HG03095 (cell line): ENCODE data around the gene NEDD4L.

ENCODE experiments used
- ATAC-seq: cut with Tn5 transposase; IDR thresholded peaks from one replicate; pipeline ENCODE4 v1.9.1; 2021; ENCODE audit warnings: moderate library complexity; ENCODE audit not compliant: unreplicated experiment

The NEDD4L gene

DNA sequence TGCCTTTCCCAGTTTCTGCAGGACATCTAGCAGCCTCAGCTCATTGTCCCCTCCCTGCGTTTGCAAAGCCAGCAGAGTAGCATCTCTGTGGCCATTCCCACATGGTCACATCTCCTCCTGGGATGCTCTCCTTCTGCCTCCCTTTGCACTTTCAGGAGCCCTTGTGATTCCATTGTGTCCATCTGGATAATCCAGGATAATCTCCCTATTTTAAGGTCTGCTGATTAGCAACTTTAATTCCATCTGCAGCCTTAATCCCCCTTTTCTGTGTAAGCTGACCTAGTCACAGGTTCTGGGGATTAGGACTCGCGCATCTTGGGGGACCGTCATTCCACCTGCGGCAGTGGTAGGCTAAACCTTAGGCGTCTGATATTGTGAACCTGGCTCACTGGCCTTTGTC, 70.7 kb downstream of the NEDD4L start:
- ATAC-seq: no peak

DNA sequence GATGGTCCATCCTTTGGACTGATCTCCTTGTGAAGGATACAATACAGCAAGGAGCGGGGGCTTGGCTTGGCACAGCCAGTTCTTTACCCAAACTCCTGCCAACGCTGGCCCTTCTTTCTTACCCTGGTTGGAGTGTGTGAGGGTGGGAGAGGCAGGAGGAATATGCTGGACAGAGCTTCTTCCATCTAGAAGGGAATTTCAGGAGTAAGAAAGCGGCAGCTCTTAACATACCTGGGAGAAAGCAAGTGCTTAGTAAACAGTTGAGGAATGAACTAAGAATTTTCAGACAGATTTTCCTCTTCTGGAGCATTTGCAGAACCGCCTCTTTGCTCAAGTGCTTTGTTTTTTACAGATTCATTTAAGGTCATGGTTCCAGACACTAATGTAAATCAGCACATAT, 72.8 kb downstream of the NEDD4L start:
- ATAC-seq: no peak

DNA sequence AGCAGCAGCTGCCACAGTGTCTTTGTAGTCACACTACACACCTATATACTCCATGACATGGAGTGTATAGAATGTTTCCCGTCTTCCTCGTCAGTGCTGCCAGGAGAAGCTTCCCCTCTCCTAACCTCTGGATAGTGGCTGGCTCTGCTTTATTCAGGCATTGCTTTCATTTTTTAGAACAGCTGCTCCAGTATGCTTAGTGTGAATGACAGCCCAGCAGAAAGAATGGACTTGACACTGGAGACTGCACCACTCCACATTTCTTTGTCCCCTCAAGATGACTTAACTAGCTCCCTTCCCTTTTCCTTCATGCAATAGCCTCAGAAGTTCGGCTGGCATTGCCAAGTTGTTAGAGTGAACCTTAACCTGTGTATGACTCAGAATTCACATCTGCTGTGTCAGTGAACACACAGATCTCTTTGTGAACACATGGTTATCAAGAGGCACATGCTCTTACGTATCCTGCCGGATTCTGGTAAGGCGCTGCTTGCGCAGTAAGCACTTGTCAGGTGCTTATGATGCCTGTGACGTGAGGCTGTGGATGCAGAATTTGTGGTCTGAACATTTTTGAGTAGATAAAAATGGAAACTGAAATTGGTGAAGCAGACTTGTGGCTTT, 73.9 kb downstream of the NEDD4L start:
- no peak for ATAC-seq

DNA sequence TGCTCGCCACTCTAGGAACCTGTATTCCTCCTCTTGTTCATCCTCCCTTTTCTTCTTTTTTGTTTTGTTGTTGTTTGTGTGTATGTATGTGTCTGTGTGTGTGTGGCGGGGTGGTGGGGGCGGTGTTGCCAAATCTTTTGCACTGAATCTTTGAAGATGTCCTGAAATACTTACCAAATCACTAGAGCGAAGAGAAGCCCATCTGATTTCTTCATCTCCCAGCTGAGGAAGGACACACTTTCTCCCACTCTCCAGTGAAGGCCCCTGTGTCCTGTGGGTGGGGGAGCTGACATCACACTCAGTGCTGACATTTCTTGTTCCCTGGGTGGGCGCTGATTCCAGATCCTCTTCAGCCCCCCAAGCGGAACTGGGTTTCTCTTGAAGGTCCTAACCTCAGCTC, 74.5 kb downstream of the NEDD4L start:
- no peak for ATAC-seq

DNA sequence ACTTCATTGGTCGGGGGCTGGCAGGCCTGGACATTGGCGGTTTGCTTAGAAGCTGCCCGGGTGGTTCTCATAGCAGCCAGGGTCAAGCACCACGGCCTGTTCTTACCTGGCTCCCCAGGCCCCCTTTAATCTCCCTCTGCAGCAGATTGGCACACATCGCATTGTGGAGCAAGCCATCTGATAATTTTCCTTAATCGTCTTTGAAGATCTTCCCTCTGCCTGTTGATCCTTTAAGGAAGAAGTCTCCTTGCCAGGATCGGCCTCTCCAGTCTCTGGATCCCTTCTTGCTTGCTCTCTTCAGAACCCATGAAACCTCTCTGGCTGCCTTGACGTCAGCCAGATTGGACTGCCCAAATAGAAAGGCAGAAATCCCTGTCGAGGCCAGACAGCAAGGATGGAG, 75.8 kb downstream of the NEDD4L start:
- no peak for ATAC-seq

DNA sequence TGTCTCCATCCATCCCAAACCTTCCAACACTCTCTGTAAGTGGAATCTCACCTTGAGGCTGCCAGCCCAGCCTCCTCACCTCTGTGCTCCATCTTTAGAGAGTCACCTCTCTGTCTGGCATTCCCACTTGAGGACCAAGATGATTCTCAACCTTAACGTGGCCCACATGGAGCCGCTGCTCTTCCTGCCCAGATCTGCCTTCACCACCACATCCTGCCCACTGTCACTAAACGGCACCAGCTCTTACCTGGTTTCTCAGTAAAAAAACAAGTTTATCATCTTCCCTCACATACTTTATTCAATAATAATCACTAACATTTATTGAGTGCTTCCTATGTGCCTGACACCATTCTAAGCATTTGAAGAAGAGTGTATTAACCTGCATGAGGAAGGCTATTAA, 80.4 kb downstream of the NEDD4L start:
- ATAC-seq: no peak

DNA sequence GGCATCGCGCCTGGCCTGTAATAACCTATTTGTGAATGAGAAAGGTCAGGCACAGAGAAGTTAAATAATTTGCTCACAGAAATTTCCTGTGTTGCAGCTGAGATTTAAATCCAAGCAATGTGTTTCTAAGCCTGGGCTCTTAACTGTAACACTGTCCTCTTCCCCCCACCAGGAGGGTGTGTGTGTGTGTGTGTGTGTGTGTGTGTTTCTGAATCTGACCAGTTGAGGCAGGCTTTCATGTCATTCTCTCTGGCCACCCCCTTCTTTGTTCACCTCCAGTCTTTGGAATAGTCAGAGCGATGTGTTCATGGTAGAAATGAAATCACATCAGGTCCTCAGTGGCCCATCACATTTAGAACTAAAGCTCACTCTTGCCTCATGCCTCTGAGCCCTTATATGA, 81.2 kb downstream of the NEDD4L start:
- ATAC-seq: no peak

DNA sequence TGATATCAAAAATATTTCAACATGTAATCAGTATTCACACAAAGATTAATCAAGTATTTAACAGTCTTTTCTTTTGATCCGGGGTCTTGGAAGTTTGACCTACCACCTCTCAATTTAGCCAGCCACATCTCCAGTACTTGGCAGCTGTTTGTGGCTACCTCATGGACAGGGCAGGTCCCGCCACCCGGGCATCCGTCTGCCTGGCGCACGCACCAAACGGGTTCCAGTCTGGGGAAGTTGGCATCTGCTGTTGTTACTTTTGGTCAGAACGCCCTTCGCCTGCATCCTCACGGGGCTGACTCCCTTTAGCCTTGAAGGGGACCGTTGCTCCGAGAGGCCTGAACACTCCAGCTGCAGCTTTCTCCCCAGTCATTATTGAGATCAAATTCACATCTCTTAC, 81.7 kb downstream of the NEDD4L start:
- ATAC-seq: no peak

DNA sequence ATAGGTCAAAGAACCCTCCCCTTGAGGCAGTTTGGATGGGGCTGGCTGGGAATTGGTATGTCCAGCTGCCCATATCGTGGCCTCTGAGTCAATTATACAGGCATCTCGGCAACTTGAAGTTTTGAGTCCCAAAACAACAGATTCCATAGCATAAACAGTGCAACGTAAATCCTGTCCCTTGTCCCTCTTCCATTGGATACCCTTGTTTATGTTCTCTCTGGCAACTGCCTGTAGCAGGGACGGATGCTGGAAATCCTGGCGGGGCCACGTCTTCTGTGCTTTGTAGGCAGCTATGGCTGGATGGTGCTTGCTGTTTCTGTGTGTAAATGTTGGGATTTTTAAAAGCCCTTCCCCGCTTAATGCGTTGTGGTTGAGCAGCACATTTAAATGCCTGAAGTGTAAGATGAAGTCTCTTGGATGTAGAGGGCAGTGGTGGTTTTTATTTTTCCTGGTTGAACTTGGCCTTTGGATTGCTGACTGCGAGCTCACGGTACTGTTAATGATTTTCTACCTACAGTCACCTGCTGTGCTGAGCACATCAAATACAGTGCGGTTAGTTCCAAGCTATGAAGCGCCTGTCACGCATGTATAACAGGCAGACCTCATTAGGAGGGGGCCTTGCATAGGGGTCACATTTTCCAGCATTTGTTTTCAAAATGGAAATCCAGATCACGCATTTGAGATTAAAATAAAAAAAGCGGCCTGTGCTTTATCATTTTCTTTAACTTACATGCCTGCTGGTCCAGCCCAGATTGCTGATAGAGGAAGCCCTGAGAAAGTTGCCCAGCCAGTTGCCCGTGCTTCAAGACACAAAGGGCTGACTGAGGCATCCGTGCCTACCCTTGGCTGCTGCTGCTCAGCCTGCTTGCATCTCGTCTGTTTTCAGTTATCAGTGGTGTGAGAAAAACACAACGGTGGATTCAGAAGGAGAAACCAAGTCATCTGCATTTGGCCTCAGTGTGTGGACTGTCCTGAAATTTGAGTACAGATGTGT, 84.7 kb downstream of the NEDD4L start:
- ATAC-seq: no peak

DNA sequence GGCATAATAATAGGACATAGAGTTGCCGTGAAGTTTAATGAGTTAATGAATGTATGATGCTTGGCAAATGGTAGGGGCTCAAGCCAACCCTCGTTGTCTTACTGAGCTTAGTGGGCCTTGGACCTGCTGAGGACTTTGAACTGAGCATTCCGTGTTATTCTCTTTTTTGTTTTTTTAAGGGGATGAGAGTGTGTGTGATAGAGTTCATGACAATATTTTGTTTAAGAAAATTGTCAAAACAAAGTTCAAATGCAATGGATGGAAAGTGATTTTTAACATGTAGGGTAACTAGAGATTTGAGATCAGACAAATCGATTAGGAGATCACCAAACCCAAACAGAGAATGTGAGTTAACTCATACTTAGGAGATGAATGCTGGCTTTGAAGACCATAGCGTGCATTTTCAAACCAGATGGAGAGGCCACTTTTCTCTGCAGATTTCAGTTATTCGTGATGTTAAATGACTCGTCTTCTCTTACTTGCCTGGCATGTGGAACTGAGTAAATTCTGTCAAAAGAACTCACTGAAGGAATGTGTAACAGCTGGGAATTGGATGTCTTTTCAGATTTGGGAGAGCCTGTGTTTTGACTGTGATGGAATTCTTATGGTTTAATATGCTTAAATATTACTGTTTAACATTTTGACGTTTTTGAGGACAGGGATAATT, 88.7 kb downstream of the NEDD4L start:
- no peak for ATAC-seq

DNA sequence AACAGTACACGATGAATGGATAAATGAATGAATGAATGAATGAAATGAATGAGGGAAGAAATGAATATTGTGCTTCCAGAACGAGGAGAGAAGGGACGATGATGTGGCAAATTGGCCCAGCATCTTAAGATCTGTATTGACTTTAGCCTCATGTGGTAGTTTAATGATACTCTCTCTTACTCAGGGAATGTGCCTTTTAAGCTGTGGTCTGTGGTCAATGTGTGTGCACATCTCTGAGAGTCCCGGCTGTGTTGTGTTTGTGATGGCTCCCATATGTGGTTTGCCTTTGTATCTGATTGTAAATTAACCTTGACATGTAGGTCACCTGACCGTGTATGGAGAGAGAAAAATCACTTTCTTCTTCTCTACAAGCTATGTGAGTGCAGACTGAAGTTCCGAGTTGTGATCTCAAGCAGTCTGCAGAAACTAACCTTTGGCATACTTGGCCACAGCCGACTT, 91.2 kb downstream of the NEDD4L start:
- ATAC-seq: no peak

DNA sequence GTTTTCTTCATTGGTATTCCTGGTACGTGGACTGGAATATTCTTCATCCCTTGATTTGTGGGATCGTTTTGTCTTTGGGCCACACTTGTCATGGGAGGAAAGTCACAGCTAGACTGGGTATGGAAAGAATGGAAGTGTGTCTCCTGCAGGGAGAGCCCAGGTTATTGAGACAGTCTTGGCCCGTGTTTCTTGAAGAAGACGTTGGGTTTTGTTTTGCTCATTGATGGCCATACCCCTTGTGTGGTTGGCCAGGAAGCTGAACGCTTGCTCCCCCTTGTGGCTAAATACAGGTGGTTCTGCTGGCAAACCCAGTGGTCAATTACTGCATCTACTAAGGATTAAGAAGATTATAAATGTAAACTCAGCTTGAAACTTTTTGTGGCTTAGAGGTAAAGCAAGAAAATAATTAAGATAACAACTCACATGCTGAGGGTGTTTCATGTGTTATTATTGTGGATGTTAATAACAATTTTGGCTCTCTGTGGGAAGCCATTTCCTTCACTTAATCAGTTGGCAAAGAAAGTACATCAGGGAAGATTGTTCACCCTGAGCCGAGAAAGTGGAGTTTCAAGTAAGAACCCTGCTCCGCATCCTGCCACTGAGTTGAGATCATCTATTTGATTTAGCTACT, 91.8 kb downstream of the NEDD4L start:
- ATAC-seq: peak; percentile 70

DNA sequence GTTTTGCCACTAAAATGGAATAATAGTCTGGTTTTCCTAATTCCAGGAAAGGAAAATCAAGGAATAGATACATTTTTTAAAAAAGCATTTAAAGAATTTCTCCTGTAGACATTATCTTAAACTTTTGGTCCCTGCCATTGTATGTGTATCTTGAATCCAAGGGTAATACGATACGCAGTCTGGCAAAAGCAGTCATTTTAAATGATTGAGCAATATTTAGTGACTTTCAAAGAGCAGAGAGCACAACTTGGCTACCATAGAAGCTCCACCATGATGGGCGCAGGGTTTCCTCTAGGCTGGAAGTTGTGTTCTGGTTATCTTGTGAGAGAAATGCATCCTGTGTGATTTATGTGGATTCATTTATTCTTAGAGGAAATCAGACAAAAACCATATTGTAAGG, 92.9 kb downstream of the NEDD4L start:
- ATAC-seq: no peak

DNA sequence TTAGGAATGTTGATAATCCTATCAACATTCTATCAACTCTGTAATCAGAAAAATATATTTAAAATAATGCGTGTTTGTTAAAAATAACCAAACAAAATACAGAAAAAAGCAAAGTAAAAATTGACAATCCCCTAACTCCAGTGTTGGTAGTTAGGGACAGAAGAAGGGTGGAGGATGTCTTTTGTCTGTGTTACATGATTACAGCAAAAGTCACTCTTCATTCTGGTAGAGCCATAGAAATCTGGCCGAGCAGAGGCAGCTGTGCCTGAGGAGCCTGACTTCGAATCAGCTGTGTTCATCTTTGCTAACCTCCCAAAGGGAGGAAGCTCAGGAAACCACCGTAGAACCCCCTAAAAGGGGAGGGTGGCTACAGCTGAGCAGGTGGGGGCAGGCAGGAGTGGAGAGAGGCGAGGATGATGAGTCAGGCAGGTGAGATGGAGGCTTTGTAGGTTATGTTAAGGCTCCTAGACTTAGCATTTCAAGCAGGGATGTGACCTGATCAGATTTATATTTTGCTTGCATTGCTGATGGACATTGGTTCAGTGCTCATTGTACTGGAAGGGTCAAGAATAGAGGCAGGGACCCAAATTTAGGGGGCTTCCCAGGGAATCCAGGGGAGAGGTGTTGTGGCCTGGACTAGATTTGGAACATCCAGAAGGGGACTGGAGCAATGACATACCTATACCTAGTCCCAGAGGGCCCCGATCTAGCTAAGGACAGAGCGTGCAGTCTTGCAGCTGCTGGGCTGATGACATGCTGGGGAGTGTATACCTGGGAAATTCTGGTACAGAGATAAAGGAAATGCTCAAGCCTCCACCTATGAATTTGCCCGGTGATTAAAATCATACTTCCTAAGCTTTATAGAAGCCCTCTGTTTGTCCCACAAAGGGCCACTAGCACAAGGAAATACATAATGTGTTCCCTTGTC, 95.7 kb downstream of the NEDD4L start:
- no peak for ATAC-seq

DNA sequence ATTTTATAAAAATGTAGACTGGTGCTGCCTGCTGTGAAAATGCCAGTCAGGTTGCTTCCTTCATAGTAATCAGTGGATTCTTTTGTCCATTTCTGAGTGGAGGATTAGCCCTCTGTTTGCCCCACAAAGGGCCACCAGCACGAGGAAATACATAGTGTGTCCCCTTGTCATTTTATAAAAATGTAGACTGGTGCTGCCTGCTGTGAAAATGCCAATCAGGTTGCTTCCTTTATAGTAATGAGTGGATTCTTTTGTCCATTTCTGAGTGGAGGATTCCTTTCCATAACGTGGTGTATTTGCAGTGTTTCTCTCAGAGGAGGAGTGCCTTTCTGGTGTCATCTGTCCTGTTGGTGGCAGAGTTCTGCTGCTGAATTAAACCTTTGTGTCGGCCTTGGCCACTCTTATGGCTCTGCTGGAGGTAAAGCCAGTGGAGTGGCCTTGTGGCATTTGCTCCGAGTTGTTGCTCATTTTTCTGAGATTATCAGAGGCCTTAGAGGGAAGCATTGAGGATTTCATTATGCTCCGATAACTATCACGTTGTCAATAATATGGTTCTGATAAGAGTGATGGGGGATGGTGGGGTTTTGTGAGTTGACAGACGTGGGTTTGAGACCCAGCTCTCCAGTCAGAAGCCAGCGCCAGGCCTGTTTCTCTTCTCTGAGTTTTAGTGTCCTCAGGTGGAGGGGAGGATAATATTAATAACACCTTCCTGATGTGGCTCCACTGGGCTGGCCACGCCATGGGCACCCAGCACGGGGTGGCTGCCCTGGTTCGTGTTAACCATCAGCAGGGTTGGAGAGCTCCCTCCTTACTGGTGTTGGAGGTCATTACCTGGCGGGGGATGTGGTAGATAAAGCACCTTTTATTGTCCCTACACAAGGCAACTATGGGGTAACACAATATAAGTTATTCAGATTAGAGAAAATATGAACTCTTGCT, 96.6 kb downstream of the NEDD4L start:
- ATAC-seq: no peak

DNA sequence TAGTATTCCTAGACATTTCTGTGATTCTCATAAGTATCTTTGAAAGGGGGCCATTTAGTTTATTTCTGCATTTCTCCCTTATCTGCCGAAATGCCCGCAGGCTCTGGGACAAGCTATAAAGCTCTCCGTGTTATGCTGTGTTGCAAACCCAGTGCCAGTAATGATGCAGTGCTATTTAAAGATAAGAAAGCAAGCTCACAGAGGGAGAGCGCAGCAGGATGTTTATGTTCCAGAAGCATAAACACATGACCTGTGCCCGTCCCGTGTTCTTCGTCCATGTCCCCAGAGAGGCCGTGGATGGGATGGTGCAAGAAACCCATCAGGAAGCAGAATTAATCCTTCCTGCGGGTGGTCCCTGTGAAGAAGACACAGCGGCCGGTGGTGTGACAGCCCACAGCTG, 99.4 kb downstream of the NEDD4L start:
- no peak for ATAC-seq

DNA sequence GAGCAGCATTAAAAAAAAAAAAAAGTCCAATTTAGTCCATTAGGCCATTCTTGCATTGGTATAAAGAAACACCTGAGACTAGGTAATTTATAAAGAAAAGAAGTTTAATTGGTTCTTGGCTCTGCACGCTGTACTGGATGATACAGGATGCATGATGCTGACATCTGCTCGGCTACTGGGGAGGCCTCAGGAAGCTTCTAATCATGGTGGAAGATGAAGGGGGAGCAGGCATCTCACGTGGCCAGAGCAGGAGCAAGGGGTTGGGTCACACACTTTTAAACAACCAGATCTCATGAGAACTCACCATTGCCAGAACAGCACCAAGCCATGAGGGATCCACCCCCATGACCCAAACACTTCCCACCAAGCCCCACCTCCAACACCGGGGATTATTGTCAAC, 100.1 kb downstream of the NEDD4L start:
- ATAC-seq: no peak

DNA sequence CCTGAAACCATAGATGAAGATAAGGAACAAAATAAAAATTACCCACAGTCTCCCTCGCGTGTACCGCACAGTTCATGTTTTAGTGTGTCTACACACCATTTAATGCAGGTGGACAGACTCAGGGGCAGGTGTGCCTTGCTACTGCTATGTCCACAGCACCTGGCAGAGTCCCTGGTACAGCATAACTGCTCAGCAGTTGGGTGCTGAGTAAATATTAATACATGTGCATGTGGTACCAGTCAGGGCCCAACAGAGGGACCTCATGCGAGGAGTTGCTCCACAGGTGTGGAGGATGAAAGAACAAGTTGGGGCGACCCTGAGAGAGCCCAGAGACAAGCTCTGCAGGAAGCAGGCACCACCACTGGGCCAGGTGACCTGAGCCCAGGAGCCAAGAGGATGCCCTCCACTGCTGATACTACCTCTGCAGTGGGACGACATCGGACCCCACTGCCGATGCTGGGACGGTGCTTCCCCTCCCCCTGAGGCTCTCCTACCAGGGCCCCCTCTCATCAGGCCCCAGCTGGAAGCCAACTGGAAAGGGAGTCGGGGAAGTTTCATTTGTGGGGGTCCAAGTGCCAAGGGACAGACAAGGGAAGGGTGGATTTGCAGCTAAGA, 100.8 kb downstream of the NEDD4L start:
- no peak for ATAC-seq

DNA sequence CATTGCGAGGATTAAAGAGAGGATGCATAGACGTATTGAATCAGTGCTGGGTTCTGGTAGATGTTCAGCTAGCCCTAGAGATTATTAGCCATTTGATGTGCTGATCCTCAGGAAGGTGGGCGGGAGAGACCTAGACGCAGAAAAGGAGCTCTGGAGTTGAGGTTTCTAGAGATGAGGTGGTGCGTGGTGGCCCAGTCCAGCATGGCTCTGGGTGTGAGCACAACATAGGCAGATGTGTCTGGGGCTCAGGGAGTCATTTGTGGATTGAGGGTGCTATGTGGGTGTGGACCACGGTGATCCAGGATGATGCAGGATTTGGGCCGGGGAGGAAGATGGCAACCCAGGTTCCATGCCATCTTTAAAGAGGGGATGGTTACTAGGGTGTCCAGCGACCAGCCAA, 102.1 kb downstream of the NEDD4L start:
- no peak for ATAC-seq
